Type B pancreatic cell (in vitro differentiated cells): Measurements from ENCODE around the gene TCF7L2. TPM values are rescaled to one million over a fixed set of nuclear protein-coding genes. Genes with fewer than 3 reads are reported as not detected.

ENCODE experiments used
- DNase-seq: peaks from one replicate; pipeline ENCODE4 v3.0.0; 2021; ENCODE audit warnings: mixed read lengths; ENCODE audit not compliant: unreplicated experiment; ENCODE audit errors: extremely low spot score
- H3K27ac Mint-ChIP-seq: 2 replicates; pipeline ENCODE4 v1.8.0; 2021; ENCODE audit warnings: mild to moderate bottlenecking, mixed read lengths
- H3K27me3 Mint-ChIP-seq: 2 replicates; pipeline ENCODE4 v1.8.0; 2021; ENCODE audit warnings: mixed read lengths
- H3K36me3 Mint-ChIP-seq: 2 replicates; pipeline ENCODE4 v1.8.0; 2021; ENCODE audit warnings: mixed read lengths
- H3K4me1 Mint-ChIP-seq: one replicate; pipeline ENCODE4 v1.8.0; 2021; ENCODE audit warnings: mixed read lengths; ENCODE audit not compliant: unreplicated experiment
- H3K4me3 Mint-ChIP-seq: 2 replicates; pipeline ENCODE4 v1.8.0; 2021; ENCODE audit warnings: mild to moderate bottlenecking, mixed read lengths
- H3K9me3 Mint-ChIP-seq: 2 replicates; pipeline ENCODE4 v1.8.0; 2021; ENCODE audit warnings: mixed read lengths
- total RNA-seq: library from RNA; stranded (reverse); gene quantifications from 2 replicates; pipeline ENCODE4 v1.2.1, GENCODE V29; 2021; ENCODE audit warnings: low replicate concordance
- TF ChIP-seq, protein P1 (sequence below): fragments of 200-600 bp; sonication (generic); conservative IDR thresholded peaks from 2 replicates; pipeline ENCODE4 v1.5.0; 2021; ENCODE audit warnings: antibody characterized with exemption, mild to moderate bottlenecking

The TCF7L2 gene
- total RNA-seq, 1 donor from 2014 or later: 39.7 TPM

DNA sequence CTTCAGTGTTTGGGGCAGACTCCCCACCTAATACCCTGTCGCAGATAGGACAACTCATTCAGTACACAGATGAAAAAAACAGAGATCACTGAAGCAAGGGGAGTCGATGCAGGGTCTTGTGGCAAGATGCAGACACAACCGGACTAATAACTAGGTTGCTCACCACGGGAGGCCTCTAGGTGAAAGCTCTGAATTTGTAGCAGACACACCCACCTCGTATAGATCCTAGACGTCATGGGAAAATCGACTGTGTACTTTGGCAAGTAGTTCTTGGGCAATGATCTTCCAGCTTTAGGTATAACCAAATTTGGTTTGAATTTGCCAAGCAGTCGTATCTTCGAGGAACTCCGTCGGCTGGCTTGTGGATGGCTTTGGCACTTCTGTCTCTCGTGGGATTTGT is 88.1 kb downstream of the TCF7L2 start:
- Mint-ChIP-seq H3K4me3 (no peak overlapping the region), H3K27me3 (no peaks in the 10 kb centered on the region), H3K36me3 (peaks cover 30% of the 10 kb centered on the region), H3K9me3 (peaks cover 8% of the 10 kb centered on the region), H3K4me1 (peaks cover 45% of the 10 kb centered on the region), H3K27ac (no peak overlapping the region)
- TF ChIP-seq, protein P1, sequence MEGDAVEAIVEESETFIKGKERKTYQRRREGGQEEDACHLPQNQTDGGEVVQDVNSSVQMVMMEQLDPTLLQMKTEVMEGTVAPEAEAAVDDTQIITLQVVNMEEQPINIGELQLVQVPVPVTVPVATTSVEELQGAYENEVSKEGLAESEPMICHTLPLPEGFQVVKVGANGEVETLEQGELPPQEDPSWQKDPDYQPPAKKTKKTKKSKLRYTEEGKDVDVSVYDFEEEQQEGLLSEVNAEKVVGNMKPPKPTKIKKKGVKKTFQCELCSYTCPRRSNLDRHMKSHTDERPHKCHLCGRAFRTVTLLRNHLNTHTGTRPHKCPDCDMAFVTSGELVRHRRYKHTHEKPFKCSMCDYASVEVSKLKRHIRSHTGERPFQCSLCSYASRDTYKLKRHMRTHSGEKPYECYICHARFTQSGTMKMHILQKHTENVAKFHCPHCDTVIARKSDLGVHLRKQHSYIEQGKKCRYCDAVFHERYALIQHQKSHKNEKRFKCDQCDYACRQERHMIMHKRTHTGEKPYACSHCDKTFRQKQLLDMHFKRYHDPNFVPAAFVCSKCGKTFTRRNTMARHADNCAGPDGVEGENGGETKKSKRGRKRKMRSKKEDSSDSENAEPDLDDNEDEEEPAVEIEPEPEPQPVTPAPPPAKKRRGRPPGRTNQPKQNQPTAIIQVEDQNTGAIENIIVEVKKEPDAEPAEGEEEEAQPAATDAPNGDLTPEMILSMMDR: no peak
- no peak for DNase-seq

DNA sequence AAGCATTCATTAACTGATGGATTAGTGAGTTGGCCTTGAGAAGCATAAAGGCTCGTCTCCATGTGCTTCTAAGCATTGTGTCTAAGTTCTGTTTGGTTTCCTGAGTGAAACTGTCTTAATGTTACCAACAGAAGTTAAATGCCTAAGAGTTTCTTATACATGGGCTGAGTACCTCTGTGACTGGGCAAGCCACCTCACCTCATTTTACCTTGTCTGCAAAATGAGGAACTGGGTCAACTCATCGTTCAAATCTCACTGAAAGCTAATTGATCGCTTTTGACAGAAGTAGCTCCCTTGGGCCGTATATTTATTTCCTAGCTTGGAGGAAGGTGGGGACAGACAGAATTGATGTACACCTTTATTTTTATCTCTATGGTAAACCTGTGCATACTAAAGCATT is 88.9 kb downstream of the TCF7L2 start:
- peaks cover 5% of the 10 kb centered on the region for H3K9me3 Mint-ChIP-seq
- TF ChIP-seq, protein P1: no peak
- no peaks in the 10 kb centered on the region for H3K27me3 Mint-ChIP-seq
- no peak for DNase-seq
- H3K4me1 Mint-ChIP-seq: peaks cover 44% of the 10 kb centered on the region
- peaks cover 37% of the 10 kb centered on the region for H3K36me3 Mint-ChIP-seq
- H3K27ac Mint-ChIP-seq: no peak overlapping the region
- no peak overlapping the region for H3K4me3 Mint-ChIP-seq

DNA sequence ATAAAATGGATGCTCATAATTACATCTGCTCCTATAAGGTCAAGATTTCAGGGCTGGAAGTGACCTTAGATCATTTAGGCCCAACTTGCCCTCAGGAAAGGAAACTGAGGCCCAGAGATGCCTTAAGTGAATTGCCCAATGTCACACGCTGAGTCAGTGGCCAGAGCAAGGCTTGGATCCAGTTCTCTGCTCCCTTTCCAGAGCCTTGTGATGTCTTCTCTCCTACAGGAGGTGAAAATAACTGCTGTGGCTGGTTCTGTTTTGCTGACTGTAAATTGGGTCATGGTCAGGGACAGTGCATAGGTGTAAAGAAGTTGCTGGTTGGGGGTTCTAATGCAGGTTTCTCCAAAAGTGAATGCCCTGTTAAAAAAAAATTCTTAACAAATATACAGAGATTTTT is 91.3 kb downstream of the TCF7L2 start:
- Mint-ChIP-seq H3K27ac (no peak overlapping the region), H3K4me3 (no peak overlapping the region), H3K9me3 (peaks cover 10% of the 10 kb centered on the region), H3K36me3 (peaks cover 44% of the 10 kb centered on the region), H3K4me1 (peaks cover 41% of the 10 kb centered on the region), H3K27me3 (no peaks in the 10 kb centered on the region)
- no peak for DNase-seq
- TF ChIP-seq, protein P1: no peak

DNA sequence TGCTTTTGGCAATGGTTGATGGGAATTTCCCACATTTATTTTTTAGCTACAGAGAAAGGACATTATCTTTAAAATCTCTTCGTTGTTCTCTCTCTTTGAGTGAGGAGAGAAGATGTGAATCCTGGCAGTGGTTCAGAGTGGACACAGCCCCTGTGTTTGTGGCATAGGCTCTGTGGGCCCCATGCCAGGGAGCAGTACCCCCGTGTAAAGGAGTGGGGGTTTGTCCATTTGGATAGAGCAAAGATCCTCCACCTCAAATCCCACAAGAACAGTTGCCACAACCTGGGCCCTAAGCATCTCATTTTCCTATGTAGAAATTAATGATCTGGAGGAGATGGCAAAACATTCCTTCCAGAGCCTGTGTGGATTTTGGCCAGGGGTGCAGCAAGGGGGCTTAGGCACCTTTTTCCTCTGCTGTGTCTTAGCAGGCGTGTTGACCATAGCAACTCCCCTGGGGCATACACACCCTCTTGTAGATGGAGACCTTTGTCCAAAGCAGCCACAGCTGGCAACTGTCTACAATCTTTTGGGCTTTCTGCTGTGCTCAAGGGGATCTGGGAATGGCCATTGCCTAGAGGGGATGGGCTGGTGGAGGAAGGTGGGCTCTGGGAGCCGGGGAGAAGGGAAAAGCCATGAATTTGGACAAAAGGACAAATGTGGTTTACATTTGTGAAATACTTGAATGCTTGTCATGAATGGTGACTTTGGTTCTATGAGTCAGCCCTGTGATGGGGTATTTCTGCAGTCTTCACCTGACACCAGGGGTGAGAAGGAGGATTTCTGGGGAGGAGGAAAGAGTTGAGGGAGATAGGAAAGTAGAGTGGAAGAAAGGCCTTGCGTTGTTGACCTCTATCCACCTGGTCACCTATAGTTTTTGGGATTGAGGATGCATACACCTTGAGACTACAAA is 92.0 kb downstream of the TCF7L2 start:
- DNase-seq: no peak
- Mint-ChIP-seq H3K27ac (no peak overlapping the region), H3K36me3 (peaks cover 49% of the 10 kb centered on the region), H3K27me3 (no peaks in the 10 kb centered on the region), H3K9me3 (peaks cover 10% of the 10 kb centered on the region), H3K4me3 (no peak overlapping the region), H3K4me1 (peaks cover 39% of the 10 kb centered on the region)
- TF ChIP-seq, protein P1: no peak

DNA sequence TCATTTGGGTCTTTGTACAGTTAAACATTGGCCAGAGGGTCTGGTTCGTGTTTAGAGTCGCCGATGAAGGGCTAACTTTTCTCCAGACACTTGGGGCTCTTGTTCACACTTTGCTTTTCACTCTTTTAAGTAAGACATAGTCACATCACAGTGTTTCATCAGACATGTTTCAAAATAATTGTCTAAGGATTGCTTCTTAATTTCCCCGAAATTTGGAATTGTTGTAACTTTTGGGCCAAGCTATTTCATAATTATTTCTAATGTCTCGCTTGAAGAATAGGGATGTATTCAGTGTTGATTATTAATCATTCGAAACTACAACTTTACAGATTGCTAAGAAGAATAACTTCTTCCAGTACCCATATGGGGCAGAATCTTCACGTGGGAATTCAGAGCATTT is 92.8 kb downstream of the TCF7L2 start:
- Mint-ChIP-seq H3K9me3 (peaks cover 14% of the 10 kb centered on the region), H3K27ac (no peak overlapping the region), H3K36me3 (peaks cover 57% of the 10 kb centered on the region), H3K27me3 (no peaks in the 10 kb centered on the region), H3K4me3 (no peak overlapping the region), H3K4me1 (peaks cover 39% of the 10 kb centered on the region)
- no peak for DNase-seq
- TF ChIP-seq, protein P1: no peak
